Neutrophil (primary cell): Measurements from ENCODE around the gene KLK1.

ENCODE experiments used
- H3K27ac ChIP-seq: fragments of 200-600 bp; sonication (generic); 2 replicates; pipeline ENCODE4 v1.5.1; 2016; ENCODE audit warnings: mild to moderate bottlenecking, moderate library complexity
- H3K27me3 ChIP-seq: fragments of 200-600 bp; sonication (generic); 2 replicates; pipeline ENCODE4 v1.6.0; 2016; ENCODE audit warnings: mild to moderate bottlenecking
- H3K36me3 ChIP-seq: fragments of 200-600 bp; sonication (generic); 2 replicates; pipeline ENCODE4 v1.5.1; 2017
- H3K4me1 ChIP-seq, 2 experiments: fragments of 200-600 bp in 1 of 2; sonication (generic) in 1 of 2; 1 replicate in 1 of 2; 2 replicates in 1 of 2; pipeline versions ENCODE4 v1.5.1 to v1.6.1; 2013 to 2016; ENCODE audit warnings: low read depth in 1 of 2, low read length in 1 of 2, mild to moderate bottlenecking in 1 of 2, moderate library complexity in 1 of 2; ENCODE audit not compliant: control insufficient read depth in 1 of 2, insufficient read depth in 1 of 2
- H3K4me3 ChIP-seq, 2 experiments: fragments of 200-600 bp in 1 of 2; sonication (generic) in 1 of 2; 1 replicate in 1 of 2; 2 replicates in 1 of 2; pipeline ENCODE4 v1.5.1; 2013 to 2016; ENCODE audit warnings: low read depth in 1 of 2, low read length in 1 of 2, mild to moderate bottlenecking in 1 of 2, moderate library complexity in 1 of 2
- H3K9me3 ChIP-seq: fragments of 200-600 bp; sonication (generic); 2 replicates; pipeline ENCODE4 v1.5.1; 2016
- TF ChIP-seq, protein P1 (sequence below): fragments of 200-600 bp; sonication (generic); IDR thresholded peaks from 2 replicates; pipeline ENCODE4 v1.5.1; 2016; ENCODE audit warnings: antibody characterized with exemption

KLK1 gene

DNA sequence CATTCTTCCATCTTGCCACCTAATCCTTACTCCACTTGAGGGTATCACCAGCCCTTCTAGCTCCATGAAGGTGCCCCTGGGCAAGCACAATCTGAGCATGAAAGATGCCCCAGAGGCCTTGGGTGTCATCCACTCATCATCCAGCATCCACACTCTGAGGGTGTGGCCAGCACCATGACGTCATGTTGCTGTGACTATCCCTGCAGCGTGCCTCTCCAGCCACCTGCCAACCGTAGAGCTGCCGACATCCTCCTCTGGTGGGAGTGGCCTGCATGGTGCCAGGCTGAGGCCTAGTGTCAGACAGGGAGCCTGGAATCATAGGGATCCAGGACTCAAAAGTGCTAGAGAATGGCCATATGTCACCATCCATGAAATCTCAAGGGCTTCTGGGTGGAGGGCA is 28.0 kb upstream of the KLK1 start:
- Histone ChIP-seq H3K36me3 (no peaks in the 10 kb centered on the region), H3K27me3 (peaks cover 41% of the 10 kb centered on the region), H3K9me3 (no peaks in the 10 kb centered on the region), H3K4me1 (no peaks in the 10 kb centered on the region), H3K27ac (no peak overlapping the region), H3K4me3 (no peak overlapping the region)
- TF ChIP-seq, protein P1, sequence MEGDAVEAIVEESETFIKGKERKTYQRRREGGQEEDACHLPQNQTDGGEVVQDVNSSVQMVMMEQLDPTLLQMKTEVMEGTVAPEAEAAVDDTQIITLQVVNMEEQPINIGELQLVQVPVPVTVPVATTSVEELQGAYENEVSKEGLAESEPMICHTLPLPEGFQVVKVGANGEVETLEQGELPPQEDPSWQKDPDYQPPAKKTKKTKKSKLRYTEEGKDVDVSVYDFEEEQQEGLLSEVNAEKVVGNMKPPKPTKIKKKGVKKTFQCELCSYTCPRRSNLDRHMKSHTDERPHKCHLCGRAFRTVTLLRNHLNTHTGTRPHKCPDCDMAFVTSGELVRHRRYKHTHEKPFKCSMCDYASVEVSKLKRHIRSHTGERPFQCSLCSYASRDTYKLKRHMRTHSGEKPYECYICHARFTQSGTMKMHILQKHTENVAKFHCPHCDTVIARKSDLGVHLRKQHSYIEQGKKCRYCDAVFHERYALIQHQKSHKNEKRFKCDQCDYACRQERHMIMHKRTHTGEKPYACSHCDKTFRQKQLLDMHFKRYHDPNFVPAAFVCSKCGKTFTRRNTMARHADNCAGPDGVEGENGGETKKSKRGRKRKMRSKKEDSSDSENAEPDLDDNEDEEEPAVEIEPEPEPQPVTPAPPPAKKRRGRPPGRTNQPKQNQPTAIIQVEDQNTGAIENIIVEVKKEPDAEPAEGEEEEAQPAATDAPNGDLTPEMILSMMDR = no peak

DNA sequence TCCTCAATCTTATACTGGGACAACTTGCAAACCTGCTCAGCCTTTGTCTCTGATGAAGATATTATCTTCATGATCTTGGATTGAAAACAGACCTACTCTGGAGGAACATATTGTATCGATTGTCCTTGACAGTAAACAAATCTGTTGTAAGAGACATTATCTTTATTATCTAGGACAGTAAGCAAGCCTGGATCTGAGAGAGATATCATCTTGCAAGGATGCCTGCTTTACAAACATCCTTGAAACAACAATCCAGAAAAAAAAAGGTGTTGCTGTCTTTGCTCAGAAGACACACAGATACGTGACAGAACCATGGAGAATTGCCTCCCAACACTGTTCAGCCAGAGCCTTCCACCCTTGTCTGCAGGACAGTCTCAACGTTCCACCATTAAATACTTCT is 27.2 kb upstream of the KLK1 start:
- Histone ChIP-seq H3K4me1 (no peaks in the 10 kb centered on the region), H3K27me3 (peaks cover 40% of the 10 kb centered on the region), H3K27ac (no peak overlapping the region), H3K9me3 (no peaks in the 10 kb centered on the region), H3K36me3 (no peaks in the 10 kb centered on the region), H3K4me3 (no peak overlapping the region)
- TF ChIP-seq, protein P1 = no peak

DNA sequence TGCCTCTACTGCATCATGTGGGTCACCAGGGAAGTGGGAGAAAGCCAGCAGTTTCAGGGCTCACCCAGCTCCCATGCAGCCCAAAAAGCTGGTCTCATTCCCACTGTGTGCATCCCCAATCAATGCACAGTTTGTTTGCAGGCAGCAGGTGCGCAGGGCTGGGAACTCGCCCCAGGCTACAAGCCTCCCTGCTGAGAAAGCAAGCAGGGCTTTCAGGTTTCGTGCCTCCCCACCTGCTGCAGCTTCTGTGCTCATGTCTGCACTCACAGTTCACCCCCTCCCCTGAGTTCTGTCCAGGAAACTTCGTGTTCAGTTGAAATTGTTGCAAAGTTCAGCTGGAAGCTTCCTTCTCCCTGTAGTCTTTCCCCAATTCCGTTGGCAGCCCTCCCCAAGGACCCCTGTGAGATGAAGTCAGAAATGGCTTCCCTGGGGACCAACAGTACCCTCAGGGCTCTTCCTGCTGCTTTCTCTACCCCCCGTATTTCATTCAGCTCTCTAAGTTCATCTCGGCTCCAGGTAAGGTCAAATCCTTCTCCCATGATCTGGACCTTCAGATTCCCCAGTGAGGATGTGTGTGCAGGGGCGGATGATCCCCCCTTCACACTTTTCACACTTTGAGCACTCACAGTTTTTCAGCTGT is 20.8 kb upstream of the KLK1 start:
- TF ChIP-seq, protein P1 = no peak
- H3K9me3 ChIP-seq = no peaks in the 10 kb centered on the region
- no peaks in the 10 kb centered on the region for H3K36me3 ChIP-seq
- peaks cover 22% of the 10 kb centered on the region for H3K27me3 ChIP-seq
- H3K27ac ChIP-seq = no peak overlapping the region
- H3K4me1 ChIP-seq = no peaks in the 10 kb centered on the region
- H3K4me3 ChIP-seq = no peak overlapping the region

DNA sequence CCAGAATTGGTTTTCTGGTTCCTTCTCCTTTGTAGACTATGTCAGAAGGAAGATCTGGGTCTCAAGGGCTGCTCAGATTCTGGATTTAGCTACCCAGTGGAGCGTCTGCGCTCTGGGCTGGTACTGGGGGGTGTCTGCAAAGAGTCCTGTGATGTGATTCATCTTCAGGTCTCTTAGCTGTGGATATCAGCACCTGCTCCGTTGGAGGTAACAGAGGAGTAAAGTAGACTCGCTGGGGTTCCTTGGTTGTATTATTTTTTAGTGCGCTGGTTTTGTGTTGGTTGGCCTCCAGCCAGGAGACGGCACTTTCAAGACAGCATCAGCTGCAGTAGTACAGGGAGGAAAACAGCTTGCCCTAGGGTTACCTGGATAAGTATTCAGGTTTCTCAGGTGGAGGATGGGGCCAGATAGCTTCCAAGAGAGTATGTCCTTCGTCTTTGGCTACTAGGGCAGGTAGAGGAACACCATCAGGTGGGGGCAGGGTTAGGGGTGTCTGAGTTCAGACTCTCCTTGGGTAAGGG is 20.2 kb upstream of the KLK1 start:
- H3K27ac ChIP-seq = no peak overlapping the region
- H3K27me3 ChIP-seq = peaks cover 25% of the 10 kb centered on the region
- H3K9me3 ChIP-seq = no peaks in the 10 kb centered on the region

DNA sequence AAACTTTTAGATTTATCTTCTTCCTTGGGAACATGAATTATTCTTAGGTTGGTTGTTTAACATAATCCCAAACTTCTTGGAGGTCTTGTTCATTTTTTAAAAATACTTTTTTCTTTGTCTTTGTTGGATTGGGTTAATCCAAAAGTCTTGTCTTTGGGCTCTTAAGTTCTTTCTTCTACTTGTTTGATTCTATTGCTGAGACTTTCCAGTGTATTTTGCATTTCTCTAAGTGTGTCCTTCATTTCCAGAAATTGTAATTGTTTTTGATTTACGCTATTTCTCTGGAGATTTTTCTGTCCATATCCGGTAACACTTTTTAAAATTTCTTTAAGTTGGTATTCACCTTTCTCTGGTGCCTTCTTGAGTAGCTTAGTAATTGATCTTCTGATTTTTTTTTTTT is 19.6 kb upstream of the KLK1 start:
- Histone ChIP-seq H3K4me1 (no peaks in the 10 kb centered on the region), H3K4me3 (no peak overlapping the region), H3K36me3 (no peaks in the 10 kb centered on the region), H3K9me3 (no peaks in the 10 kb centered on the region), H3K27me3 (peaks cover 25% of the 10 kb centered on the region), H3K27ac (no peak overlapping the region)
- TF ChIP-seq, protein P1 = no peak

More for the DNA sequence above, 20.2 kb upstream of the KLK1 start:
- H3K4me3 ChIP-seq = no peak overlapping the region
- no peaks in the 10 kb centered on the region for H3K4me1 ChIP-seq
- H3K36me3 ChIP-seq = no peaks in the 10 kb centered on the region
- TF ChIP-seq, protein P1 = no peak
